GM21515 (cell line): ENCODE results near the gene MAD2L1.
A peak's percentile ranks its signal among the peaks of the same experiment; 100 is the strongest.
"Not testable (repeated sequence)": the region's sequence is repeated elsewhere in the genome, so short reads cannot be mapped to it uniquely, and the experiment has no call there.

Experiments used
- ATAC-seq: cut with Tn5 transposase; IDR thresholded peaks from one replicate; pipeline ENCODE4 v1.9.1; 2021; ENCODE audit not compliant: unreplicated experiment

The MAD2L1 gene

DNA sequence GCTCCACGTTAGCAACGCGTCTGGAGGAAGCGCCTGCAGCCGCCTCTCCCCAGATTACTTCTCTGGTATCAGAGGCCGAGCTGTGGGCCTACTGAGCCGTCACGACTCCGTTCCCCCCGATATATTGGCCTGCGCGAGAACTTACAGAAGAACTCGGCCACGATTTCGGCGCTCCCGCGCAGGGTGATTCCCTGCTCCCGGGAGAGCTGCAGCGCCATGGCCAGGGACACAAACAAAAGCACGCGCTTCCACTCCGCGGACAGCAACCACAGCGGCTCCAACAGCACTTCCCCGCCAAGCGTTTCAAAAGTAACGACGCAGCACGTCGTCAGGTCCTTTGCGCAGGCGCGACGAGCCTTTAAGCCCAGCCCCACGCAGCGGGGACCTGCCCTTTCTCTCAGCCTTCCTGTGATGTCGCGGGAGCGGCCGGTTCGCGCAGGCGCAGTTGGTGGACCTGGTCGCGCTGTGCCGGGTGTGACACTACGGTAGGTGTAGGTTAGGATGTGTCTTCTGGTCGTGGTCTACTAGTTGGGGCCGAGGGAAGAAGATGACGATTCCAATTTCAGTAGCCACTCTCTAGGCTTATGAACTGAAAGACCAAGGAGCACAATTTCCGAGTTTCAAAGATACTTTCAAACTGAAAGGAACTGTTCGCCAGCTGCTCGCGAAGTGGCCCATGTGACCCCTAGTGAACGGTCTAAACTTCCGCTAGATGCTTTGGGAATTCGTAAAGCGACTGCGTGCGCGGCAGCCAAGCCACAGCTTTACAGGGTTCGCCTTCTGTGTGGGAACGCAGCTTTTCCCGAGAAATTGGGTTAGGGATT lies at the start of gene MAD2L1:
TSS of gene MAD2L1 (minus strand) at position 332 of the 824 bp plus-strand sequence. CDS start at position 218, 114 bp downstream.
- peak; percentile 90 for ATAC-seq

DNA sequence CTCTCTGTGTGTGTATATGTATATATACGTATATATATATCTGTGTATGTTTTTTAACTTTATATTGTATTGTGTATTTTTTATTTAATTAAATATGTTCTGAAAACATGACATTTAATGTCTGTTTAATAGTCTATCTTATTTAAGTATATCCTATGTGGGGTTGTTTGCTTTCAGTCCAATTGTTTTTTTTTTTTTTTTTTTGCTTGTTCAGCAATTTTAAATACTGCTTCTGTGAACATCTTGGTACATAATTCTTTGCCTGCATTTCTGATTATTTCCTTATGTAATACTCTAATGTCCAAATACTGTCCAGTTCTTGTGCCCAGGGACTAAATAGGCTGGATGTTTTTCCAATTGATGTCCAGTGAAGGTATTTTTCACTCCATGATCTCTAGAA lies 45.1 kb upstream of the MAD2L1 start:
- ATAC-seq: no peak

DNA sequence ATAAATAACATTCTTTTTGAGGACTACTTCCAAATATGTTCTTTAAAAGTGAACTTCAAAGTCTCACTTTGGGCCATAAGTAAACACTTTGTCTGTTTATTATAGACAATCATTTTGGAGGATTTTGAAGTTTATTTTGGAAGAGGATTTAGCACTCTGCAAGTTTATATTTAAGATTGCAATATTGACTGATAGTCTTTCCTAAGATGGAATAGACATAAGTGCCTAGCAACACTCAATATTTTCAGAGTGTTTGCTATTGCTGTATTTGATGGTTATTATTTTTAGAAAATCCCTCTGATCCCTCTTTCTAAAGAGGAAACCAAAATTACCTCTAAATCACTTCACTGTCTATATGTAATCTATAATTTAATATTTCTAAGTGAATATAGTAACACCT lies 42.8 kb upstream of the MAD2L1 start:
- ATAC-seq: no peak

DNA sequence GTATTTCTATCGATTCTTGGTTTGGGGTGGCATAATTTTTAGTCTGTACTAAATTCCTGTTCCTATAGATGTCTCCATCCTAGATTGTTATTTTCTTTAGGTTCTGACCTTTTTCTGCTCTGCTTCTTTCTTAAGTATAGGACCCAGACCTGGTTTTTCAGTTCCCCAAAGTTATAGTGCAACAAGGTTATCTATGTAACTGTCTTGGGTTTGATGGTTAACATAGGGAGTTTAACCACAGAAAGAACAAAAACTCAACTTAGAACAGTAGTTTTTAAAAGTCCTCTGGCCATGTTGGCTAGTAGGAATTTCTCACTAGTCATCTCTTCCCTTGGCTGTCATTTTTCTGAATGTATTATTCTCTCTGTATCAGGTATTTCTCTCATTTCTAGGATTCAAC lies 38.8 kb upstream of the MAD2L1 start:
- peak; percentile 95 for ATAC-seq

DNA sequence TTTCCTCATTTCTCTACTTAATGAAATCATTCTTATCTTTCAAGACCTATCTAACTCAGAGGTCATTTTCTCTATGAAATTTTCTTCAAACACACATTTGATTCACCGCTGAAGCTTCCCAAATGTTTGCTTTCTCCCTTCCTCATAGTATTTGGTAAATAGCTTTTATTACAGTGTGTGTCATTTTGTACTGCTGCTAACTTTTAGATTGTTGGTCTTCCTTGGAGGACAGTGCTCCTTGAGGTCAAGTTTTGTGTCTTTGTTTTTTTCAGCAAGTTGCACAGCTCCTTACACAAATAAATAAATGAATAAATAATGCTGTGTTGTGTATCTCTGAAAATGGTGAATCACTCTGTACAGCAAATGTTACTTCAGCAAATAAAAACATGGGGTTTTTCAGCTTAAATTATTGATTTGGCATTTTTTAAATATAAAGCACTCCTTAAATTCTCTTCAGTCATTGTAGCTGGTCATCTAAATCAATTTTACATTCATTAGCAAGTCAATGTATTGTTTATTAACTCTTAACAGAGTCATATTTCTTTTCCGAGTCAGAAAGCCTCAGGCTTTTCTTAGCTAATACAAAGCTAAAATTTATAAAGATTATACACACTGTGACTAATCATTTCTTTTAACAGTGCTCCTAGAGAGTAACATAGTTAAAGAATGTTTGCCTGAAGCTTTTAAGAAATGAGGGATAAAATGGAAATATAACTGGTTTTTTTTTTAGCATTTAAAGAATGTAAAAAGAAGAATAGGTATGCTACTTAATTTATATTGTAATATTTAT lies 30.1 kb upstream of the MAD2L1 start:
- no peak for ATAC-seq

DNA sequence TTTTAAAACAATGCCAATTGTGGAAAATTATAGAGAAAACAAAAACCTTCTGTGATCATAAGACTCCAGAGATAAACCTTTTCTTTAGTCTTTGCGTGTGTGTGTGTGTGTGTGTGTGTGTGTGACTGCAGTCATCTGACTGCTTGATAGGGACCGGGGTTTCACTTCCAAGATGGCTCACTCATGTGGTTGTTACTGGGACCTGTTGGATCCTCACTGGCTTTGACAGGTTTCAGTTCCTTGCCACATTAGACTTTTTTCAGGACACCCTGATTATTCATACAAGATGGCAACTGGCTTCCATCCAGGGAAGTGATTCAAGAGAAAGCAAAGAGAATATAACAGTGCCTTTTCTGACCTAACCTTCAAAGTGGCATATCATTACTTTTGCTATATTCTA lies 21.9 kb upstream of the MAD2L1 start:
- ATAC-seq: no peak

DNA sequence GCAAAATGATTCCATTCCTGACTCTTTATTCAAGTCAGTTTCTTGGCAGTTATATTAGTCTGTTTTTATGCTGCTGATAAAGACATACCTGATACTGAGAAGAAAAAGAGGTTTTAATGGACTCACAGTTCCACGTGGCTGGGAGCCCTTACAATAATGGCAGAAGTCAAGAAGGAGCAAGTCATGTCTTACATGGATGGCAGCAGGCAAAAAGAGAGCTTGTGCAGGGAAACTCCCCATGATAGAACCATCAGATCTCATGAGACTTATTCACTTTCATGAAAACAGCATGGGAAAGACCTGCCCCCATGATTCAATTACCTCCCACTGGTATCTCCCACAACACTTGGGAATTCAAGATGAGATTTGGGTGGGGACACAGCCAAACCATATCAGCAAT lies 21.4 kb upstream of the MAD2L1 start:
- ATAC-seq: not testable (repeated sequence)

DNA sequence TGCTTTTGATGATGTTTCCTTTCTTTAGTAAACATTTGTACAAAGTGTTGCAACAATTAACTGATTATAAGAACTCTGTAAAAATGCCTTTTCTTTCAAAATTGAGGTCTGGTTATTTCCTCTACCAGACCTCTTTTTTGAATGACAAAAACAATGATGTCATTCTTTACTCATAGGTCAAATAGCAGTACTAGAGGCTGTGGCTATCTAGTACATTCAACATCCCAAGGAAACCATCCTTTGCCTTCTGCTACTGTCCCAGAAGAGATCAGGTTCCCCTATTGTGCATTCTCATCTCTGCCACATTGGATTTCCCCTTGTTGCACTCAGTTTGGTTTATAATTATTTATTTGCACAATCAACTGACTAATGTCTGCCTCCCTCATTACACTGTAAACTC lies 19.1 kb upstream of the MAD2L1 start:
- ATAC-seq: peak; percentile 65

DNA sequence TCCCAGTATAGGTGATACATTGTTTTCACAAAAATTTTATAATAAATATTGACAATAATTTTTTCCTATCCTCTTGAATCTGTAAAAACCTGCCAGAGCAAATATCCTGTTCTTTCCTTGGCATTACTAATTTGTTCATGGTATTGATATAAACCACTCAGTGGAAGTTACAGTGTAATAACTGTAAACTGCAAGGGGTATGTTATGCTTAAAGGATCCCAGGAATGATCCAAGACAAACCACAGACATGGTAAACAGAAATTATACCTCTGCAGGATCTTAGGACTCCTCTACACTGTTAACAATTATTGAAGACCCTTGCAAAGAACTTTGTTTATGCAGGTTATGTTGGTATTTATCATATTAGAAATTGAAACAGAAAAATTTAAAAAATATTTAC lies 17.7 kb upstream of the MAD2L1 start:
- no peak for ATAC-seq

DNA sequence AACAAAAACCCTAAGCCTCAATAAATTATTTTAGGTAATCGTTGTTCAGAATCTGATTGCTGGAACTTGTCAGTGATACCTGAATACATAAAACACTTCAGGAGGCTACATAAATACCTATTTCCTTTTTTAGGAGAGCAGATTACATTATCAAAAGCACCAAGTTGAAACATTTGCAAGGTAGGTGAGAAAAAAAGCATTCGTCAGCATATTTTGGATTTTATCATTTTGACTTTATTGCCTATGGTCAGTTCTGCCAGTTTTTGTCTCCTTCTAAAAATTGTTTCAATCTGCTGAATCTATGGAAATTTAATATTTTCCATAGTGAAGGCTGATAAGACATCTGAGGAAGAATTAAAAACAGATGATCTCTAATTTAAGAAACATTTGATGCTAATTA lies 16.5 kb upstream of the MAD2L1 start:
- ATAC-seq: no peak

DNA sequence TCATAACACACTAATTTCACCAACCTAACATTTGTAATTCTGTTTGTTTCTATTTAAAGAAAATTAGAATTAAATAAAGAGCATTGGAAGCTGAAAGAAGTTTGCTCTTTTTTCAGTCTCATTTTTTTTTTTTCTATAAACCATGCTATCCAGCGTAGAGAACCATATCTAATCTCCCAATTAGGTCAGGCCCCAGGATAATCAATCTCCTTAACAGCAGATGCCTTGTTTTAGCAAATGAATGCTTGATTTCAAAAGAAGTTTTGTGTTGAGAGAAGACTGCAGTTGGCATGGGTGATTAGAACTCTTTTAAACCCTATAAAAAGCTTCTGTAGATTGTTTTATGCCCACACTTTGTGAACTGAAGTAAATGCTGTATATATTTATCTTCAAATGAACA lies 15.6 kb upstream of the MAD2L1 start:
- no peak for ATAC-seq

DNA sequence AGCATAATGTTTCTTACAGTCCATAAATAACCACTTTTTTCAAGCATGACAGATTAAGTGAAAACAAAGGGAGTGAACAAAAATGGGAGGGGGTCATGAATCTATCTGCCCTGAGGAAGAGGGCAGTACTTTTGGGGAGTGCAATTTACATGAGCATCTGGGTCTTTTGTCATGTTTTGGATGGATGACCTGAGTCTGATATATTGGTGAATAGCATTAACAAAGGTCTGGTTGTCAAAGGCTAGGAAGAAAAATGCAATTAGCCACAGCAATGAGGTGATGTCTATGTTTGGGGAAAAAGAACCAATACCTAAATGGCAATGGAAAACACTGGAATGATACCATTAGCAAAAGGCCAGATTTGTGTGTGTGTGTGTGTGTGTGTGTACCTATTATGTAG lies 15.1 kb upstream of the MAD2L1 start:
- no peak for ATAC-seq

DNA sequence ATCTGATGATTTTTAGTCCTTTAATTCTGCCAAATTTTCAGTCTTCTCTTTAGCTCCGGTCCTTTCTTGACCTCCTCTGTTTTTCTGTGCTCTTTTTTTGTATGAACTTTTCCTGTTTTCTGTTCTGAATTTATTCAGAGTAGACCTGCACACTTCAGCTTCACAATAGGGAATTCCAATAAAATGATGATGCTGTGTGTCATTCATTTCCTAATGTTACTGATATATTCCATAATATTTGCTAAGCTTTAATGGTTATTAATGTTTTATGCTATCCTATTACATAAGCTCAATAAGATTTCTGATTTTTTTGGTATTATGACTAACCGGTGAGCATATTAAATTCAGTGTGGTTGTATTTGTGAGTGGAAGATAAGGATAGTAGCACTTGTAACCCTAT lies 13.9 kb upstream of the MAD2L1 start:
- no peak for ATAC-seq

DNA sequence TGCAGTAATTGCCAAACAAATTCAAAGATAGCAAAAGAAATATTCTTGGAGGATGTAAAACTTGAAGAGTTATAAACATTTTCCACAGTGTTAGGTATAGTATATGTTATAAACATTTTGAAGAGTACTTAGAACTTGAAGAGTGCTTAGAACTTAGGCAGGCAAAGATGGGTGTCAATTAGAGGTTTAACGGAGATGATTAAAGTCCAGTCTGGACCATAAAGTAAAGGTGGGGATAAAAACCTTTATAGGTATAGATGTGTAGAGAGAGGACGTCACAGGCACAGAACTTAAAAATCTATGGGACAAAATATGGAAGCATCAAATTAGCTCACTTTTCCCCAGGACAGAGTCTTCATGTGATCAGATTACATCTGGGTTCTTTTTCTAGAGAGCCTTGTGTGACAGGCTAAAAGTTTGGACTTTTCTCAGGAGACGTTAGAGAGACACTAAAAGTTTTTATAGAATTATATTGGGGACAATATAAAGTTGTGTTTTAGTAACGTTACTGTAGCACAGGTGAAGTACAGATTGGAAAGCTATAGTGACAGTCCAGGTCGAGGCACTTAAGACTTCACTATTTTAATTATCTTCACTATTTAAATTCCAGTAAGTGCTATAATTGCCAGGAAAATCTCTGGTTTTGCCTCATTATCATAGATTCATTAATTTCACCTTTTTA lies 13.3 kb upstream of the MAD2L1 start:
- ATAC-seq: no peak

DNA sequence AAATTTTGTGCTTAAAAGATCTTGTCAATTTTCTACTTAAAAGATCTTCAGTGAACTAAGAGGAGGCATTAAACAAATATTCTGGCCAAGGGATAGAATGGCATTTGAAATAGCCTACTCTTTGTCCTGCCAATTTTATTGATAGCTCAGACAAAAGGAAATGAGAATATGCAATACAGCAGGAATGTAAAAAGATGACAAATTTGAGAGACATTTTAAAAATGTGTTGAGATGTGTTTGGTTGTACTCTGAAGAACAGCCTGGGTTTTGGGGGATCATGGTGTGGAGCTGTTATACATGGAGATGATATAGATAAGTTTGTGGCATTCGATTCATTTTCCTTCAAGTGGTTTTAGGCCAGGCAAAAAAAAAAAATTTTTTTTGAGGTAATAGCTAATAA lies 11.6 kb upstream of the MAD2L1 start:
- ATAC-seq: no peak

DNA sequence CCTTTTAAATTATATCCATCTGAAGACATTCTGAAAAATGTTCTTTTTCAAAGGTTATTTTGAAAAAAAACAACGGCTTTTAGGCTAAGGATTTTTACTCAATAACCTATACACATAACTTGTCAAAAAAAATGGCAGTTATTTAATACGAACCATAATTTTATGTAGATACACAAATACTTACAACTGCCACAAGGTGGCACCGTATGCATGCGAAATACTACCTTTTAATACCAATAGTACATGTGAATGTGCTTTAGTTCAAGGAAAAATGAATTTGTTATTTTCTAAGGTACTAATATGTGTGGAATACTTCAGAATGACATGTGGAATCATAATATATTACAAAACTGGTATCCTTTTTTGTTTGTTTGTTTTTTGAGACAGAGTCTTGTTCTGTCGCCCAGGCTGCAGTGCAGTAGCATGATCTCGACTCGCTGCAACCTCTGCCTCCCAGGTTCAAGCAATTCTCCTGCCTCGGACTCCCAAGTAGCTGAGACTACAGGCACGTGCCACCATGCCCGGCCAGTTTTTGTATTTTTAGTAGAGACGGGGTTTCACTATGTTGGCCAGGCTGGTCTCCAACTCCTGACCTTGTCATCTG lies 4.6 kb upstream of the MAD2L1 start:
- ATAC-seq: no peak

DNA sequence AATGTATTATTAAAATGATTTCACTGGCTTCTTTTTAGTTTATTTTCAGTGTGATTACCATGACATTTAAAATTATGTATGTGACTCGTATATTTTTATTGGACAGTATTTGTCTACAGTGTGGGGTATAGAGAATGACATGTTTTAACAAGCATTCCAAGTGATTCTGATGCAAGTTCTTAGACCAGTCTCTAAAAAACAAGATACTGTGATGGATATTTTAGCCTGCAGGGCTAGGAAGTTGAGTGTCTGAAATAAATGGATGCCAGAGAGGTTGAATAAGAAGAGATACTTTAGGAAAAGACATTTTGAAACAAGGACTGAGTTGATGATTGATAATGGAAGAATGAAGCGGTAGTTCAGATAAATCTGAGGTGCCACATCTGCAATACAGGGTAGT lies 3.5 kb upstream of the MAD2L1 start:
- ATAC-seq: no peak

DNA sequence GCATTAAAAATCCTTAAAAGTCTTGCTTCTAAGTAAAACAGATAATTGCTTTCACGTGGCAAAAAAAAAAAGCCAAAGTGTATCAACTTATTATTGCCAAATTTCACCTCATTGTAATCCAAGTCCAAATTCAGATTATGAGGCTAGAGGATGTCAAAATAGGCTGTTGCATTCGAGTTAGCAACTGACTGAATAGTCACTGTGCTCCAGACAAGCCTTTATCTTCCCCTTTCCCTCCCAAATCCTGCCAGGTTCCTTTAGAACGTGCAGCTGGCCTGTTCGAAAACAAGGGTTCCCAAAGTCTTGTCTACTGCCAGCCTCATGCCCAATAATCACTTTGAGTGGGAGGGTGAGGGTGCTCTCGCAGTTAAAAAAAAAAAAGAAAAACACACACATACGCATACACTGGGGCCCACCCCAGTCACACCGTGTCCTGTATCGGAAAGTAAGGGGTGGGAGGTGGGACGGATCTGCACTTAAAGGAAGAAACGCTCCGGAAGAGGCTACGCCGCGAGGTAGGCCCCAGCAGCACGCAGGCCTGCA lies 603 bp downstream of the MAD2L1 start:
- no peak for ATAC-seq

DNA sequence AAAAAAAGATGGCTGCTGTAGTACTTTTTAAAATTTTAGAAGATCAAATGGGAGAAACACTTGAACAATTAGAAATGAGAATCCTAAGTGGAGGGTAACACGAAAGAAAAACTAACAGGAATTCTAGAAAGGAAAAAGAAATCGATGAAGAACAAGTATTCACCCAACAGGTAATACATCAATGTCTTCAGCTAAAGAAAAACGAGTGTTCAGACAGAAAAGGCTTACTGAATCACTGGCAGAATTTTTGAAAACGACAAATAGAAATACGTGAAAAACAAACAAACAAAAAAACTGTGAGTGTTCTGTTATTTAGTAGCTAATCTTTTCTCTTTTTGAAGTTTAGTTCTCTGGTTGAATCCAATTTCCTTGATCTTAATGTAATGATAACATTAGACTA lies 1.8 kb downstream of the MAD2L1 start:
- no peak for ATAC-seq

DNA sequence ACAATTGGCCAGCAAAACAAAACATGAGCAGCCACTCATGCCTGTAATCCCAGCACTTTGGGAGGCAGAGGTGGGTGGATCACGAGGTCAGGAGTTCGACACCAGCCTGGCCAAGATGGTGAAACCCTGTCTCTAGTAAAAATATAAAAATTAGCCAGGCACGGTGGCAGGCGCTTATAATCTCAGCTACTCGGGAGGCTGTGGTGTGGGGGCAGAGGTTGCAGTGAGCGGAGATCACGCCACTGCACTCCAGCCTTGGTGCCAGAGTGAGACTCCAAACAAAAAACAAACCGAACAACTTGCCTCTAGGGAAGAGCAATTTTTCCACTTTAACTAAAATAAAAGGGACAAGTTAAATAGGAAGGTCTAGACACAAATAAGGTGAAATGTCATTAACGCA lies 2.9 kb downstream of the MAD2L1 start:
- not testable (repeated sequence) for ATAC-seq

DNA sequence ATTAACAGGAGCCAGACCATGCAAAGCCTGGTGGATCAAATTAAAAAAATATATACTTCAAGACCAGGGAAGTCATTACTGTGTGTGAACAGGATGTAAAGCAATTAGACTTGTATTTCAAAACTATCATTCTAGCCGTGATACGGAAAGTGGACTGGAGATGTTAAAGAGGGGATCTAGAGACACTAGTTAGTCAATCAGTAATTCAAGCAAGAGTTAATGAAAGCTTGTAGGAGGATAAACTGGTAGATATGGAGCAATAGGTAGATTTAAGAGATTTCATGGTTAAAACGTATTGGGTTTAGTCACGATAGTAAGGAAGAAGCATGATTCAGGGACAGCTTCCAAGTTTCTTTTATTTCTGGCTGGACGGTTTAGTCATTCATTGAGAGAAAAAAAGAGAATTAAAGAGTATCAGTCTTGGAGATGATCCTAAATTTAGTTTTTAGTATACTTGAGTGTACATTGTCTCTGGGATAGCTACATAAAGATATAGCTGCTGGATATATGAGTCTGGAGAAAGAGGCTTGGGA lies 3.9 kb downstream of the MAD2L1 start:
- ATAC-seq: no peak
